ENCODE results near the gene RIN2. TPM values are rescaled to one million over a fixed set of nuclear protein-coding genes. Genes with fewer than 3 reads are reported as not detected.

The RIN2 gene
- total and polyA plus RNA-seq, 2 of the 13 experiments (the other 11 are each of a cell fraction or from before 2014, with no cell fraction given), result 2.5 to 5.1 TPM

DNA sequence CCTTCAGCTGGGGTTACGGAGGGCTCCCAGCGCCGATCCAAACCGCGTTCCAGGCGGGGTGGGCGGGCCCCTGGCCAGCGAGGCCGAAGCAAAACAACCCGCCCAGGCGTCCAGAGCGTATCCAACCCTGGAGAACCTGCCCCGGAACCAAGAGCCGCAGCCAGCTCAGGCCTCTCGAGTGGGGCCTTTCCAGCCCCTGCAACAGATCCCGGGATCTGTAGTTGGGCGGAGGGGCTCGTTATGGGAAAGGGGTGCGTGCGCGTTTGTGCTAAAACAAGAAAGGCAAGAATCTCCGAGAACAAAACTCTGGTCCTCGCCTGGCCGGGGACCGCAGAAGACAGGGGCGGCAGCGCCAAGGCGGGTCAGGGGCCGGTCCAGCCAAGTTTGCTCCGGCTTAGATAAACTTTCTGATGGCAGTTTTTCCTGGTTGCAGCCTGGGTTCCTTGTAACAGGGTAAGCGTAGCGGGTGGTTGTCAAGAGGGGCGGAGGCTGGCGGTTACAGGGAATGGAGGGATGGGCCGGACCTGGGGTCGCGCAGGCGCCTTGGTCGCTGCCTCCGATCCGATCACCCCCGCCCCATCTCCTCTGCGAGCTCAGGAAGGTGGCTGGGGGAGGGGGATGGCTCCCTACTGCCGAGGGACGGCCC, 448 bp upstream of the RIN2 start (continued):
- TF ChIP-seq ZNF280B (CRISPR knock-in tag; IDR thresholded peaks at IDR 0.05; ENCODE audit: borderline replicate concordance) (0 out of 2 replicates have a peak, but pooled peaks have one; percentile 19), POLR2AphosphoS2 (IDR thresholded peaks at IDR 0.05; ENCODE audit: low read depth, low read length) (no peak), ASH2L (IDR thresholded peaks at IDR 0.05; ENCODE audit: insufficient read length, low read depth, low read length) (peak; percentile 46), ZNF776 (CRISPR knock-in tag; IDR thresholded peaks at IDR 0.05) (peak; percentile 87; the same call in 1 of the 2 replicates), HCFC1 (IDR thresholded peaks at IDR 0.05; ENCODE audit: low read depth, low read length) (no peak), E2F1 (CRISPR knock-in tag; IDR thresholded peaks at IDR 0.05) (peak; percentile 38; the same call in 1 of the 2 replicates), SP5 (CRISPR knock-in tag; IDR thresholded peaks at IDR 0.05; ENCODE audit: borderline replicate concordance, low read depth) (peak; percentile 20; the same call in 1 of the 2 replicates), ZNF800 (CRISPR knock-in tag; IDR thresholded peaks at IDR 0.05) (peak; percentile 97), ZSCAN30 (CRISPR knock-in tag; IDR thresholded peaks at IDR 0.05) (no peak), NCOA5 (CRISPR knock-in tag; IDR thresholded peaks at IDR 0.05) (no peak), ZBTB7A (CRISPR knock-in tag; IDR thresholded peaks at IDR 0.05) (peak; percentile 50; the same call in 1 of the 2 replicates), ZBTB33 (CRISPR knock-in tag; IDR thresholded peaks at IDR 0.05) (no peak), THAP9 (CRISPR knock-in tag; IDR thresholded peaks at IDR 0.05; ENCODE audit: borderline replicate concordance) (peak; percentile 77; the same call in 1 of the 2 replicates), ZIK1 (CRISPR knock-in tag; IDR thresholded peaks at IDR 0.05; ENCODE audit: borderline replicate concordance, low read depth) (no peak), HMG20B (CRISPR knock-in tag; conservative IDR thresholded peaks at IDR 0.05) (no peak), PCBP1 (IDR thresholded peaks at IDR 0.05; ENCODE audit: borderline replicate concordance, low read depth, low read length) (peak; percentile 99)
- TF ChIP-seq, protein P1, sequence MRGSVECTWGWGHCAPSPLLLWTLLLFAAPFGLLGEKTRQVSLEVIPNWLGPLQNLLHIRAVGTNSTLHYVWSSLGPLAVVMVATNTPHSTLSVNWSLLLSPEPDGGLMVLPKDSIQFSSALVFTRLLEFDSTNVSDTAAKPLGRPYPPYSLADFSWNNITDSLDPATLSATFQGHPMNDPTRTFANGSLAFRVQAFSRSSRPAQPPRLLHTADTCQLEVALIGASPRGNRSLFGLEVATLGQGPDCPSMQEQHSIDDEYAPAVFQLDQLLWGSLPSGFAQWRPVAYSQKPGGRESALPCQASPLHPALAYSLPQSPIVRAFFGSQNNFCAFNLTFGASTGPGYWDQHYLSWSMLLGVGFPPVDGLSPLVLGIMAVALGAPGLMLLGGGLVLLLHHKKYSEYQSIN (CRISPR knock-in tag; IDR thresholded peaks at IDR 0.05; ENCODE audit: borderline replicate concordance), result no peak

Measured in HepG2 (cell line).